CD4-positive, alpha-beta memory T cell (primary cell): Measurements from ENCODE around the gene C11orf24. TPM values are rescaled to one million over a fixed set of nuclear protein-coding genes. Genes with fewer than 3 reads are reported as not detected.

Experiments
- CTCF ChIA-PET: fragments of 350-600 bp; sonication (Branson Sonifier 250); formaldehyde crosslinking; loops from one replicate; lab custom pipeline; 2021; ENCODE audit warnings: inconsistent platforms; ENCODE audit not compliant: partially characterized antibody; lab: Charles Lee
- POLR2A ChIA-PET: fragments of 350-600 bp; sonication (Branson Sonifier 250); formaldehyde crosslinking; loops from one replicate; lab custom pipeline; 2021; ENCODE audit not compliant: partially characterized antibody; lab: Charles Lee
- DNase-seq, 5 donors: peaks; one replicate each; pipeline versions ENCODE4 v3.0.0 to v3.0.0-alpha.2; 2020 to 2022; ENCODE audit warnings: mixed read lengths in 1 of 5
- H3K27ac ChIP-seq: one replicate; pipeline ENCODE4 v1.7.0; 2013; ENCODE audit warnings: low read depth, low read length
- H3K27me3 ChIP-seq: 2 replicates; pipeline ENCODE4 v1.7.0; 2013; ENCODE audit warnings: mild to moderate bottlenecking, low read length, moderate library complexity; ENCODE audit not compliant: insufficient read depth
- H3K36me3 ChIP-seq: 2 replicates; pipeline ENCODE4 v1.7.0; 2013; ENCODE audit warnings: mild to moderate bottlenecking, low read length, moderate library complexity; ENCODE audit not compliant: insufficient read depth
- H3K4me1 ChIP-seq: 2 replicates; pipeline ENCODE4 v1.7.0; 2013; ENCODE audit warnings: mild to moderate bottlenecking, low read length, moderate library complexity; ENCODE audit not compliant: insufficient read depth
- H3K4me3 ChIP-seq, 2 donors: one replicate each; pipeline ENCODE4 v1.7.0; 2013; ENCODE audit warnings: low read length in 2 of 2, mild to moderate bottlenecking in 1 of 2
- H3K9me3 ChIP-seq, 2 donors: one replicate each; pipeline ENCODE4 v1.7.0; 2013; ENCODE audit warnings: low read length in 2 of 2, control low read depth in 1 of 2; ENCODE audit not compliant: control insufficient read depth in 1 of 2
- H3K27ac Mint-ChIP-seq, 7 donors: one replicate each; pipeline ENCODE4 v1.8.0; 2020 to 2021; ENCODE audit warnings: mixed read lengths in 7 of 7, mild to moderate bottlenecking in 6 of 7, inconsistent platforms in 3 of 7, moderate library complexity in 3 of 7
- H3K27me3 Mint-ChIP-seq, 2 donors: one replicate each; pipeline ENCODE4 v1.8.0; 2020 to 2021; ENCODE audit warnings: mixed read lengths in 2 of 2
- H3K36me3 Mint-ChIP-seq, 2 donors: one replicate each; pipeline ENCODE4 v1.8.0; 2020 to 2021; ENCODE audit warnings: mixed read lengths in 2 of 2, inconsistent platforms in 1 of 2, mild to moderate bottlenecking in 1 of 2
- H3K4me1 Mint-ChIP-seq, 4 donors: one replicate each; pipeline ENCODE4 v1.8.0; 2020 to 2021; ENCODE audit warnings: mixed read lengths in 4 of 4, mild to moderate bottlenecking in 1 of 4
- H3K4me3 Mint-ChIP-seq, 8 donors: one replicate each; pipeline ENCODE4 v1.8.0; 2020 to 2021; ENCODE audit warnings: mixed read lengths in 8 of 8, mild to moderate bottlenecking in 7 of 8, moderate library complexity in 6 of 8, inconsistent platforms in 3 of 8
- H3K9me3 Mint-ChIP-seq, 8 donors: one replicate each; pipeline ENCODE4 v1.8.0; 2020 to 2021; ENCODE audit warnings: mixed read lengths in 8 of 8, mild to moderate bottlenecking in 5 of 8, inconsistent platforms in 3 of 8, moderate library complexity in 1 of 8
- intact Hi-C: fragments of 100-400 bp; cut with micrococcal nuclease; formaldehyde crosslinking; loops from one replicate; pipeline ENCODE4 v1.15.1; 2023
- polyA plus RNA-seq, 2 donors: library from polyadenylated mRNA; unstranded; fragments of 300-500 nt; fragmentation: Illumina TruSeq; gene quantifications; one replicate each; pipeline ENCODE4 v1.2.3, GENCODE V29; 2021
- total RNA-seq, 2 experiments: library from RNA; stranded (reverse); gene quantifications; one replicate each; pipeline ENCODE4 v1.2.3, GENCODE V29; 2021

The C11orf24 gene
- total and polyA plus RNA-seq, 4 experiments from 2014 or later: 7.7 to 20.3 (median 18.4) TPM

DNA sequence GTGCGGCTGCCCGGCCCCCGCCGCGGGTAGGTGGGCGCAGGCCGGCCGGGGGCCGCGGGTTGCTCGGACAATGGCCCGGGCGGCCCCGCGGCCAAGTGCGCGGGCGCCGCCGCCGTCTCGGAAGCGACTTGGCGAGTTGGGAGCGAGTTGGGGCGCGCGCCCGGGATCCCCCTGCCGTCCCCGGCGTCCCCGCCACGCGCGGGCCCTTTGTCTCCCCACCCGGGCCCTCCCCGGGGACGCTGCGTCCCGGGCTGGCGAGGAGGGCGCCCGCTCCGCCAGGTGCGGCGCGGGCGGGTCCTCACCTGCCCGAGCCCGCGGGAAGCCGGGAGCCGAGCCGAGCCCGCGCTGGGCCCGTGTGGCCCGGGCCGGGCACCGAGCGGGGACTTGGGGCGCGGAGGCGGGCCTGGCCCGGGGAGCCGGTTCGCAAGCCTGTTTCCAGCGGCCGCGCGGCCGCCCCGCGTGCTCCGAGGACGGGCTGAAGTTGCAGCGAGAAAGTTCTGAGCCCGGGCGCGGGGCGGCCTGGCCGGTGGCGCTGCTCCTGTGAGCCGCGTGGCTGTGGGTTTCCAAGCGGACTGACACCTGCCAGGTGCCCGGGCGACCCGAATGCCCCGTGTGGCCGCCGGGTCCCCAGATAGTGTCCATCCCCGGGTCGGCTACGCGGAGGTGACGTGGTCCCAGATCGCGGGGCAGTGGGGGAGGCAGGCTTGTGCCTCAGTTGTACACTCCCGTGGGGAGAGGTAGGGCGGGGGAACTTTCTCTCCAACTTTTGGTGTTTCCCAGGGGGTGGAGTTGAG, 41.2 kb upstream of the C11orf24 start:
- H3K27me3 Mint-ChIP-seq: peaks cover 0 to 1% of the 10 kb centered on the region in 2 donors
- peaks cover 4 to 19% (median 14%) of the 10 kb centered on the region in 4 donors for H3K4me1 Mint-ChIP-seq
- Histone ChIP-seq H3K4me1 (peaks cover 11% of the 10 kb centered on the region), H3K27me3 (no peaks in the 10 kb centered on the region), H3K27ac (no peak overlapping the region), H3K4me3 (peak overlapping the region in 1 of 2 donors; percentile 28), H3K36me3 (no peaks in the 10 kb centered on the region), H3K9me3 (no peaks in the 10 kb centered on the region)
- POLR2A ChIA-PET: no interaction called here
- intact Hi-C loops: no loop called here
- CTCF ChIA-PET: no interaction called here
- H3K27ac Mint-ChIP-seq: peak overlapping the region in 5 of 7 donors; percentile 18 to 85 (median 66)
- DNase-seq: peak in 3 of 5 donors; percentile 12 to 22 (median 17)
- H3K4me3 Mint-ChIP-seq: peak overlapping the region; percentile 82 to 89 (median 86)
- peaks cover 0 to 1% of the 10 kb centered on the region in 2 donors for H3K36me3 Mint-ChIP-seq
- no peaks in the 10 kb centered on the region for H3K9me3 Mint-ChIP-seq

- Histone ChIP-seq H3K4me3 (peak within 1 kb of the TSS in 1 of 2 donors; percentile 28), H3K27me3 (no peaks in the 10 kb centered on the region), H3K4me1 (peaks cover 11% of the 10 kb centered on the region), H3K36me3 (no peaks in the 10 kb centered on the region), H3K9me3 (no peaks in the 10 kb centered on the region), H3K27ac (no peak within 1 kb of the TSS)
- peaks cover 4 to 19% (median 14%) of the 10 kb centered on the region in 4 donors for H3K4me1 Mint-ChIP-seq
- no peaks in the 10 kb centered on the region for H3K9me3 Mint-ChIP-seq
- peak within 1 kb of the TSS in 5 of 7 donors; percentile 18 to 85 (median 66) for H3K27ac Mint-ChIP-seq
- ChIA-PET POLR2A (no interaction called here), CTCF (interaction anchor here (4.0 kb wide), 1 partner anchor 13 kb away, joined by 18 read pairs; no protein-coding TSS in a partner anchor)
- peak in 1 of 5 donors; percentile 17 for DNase-seq
- H3K4me3 Mint-ChIP-seq: peak within 1 kb of the TSS; percentile 82 to 89 (median 86)
- intact Hi-C loops: no loop called here
- H3K36me3 Mint-ChIP-seq: peaks cover 0 to 1% of the 10 kb centered on the region in 2 donors
- H3K27me3 Mint-ChIP-seq: peaks cover 0 to 1% of the 10 kb centered on the region in 2 donors
Observed at GRCh38 chr11:68312117-68312779, 40.5 kb upstream of the C11orf24 start, which contains the start of gene LRP5. LRP5 (plus strand) TSS chr11:68312591; CDS start chr11:68312715, 124 bp downstream.

GRCh38 chr11:68311160-68312116, 39.7 kb upstream of the C11orf24 start:
- Mint-ChIP-seq H3K36me3 (peaks cover 0 to 1% of the 10 kb centered on the region in 2 donors), H3K4me1 (peaks cover 4 to 19% (median 14%) of the 10 kb centered on the region in 4 donors), H3K9me3 (no peaks in the 10 kb centered on the region), H3K27me3 (no peaks in the 10 kb centered on the region), H3K27ac (peak overlapping the region in 5 of 7 donors; percentile 17 to 62 (median 49)), H3K4me3 (peak overlapping the region; percentile 47 to 82 (median 77))
- Histone ChIP-seq H3K27me3 (no peaks in the 10 kb centered on the region), H3K4me1 (peaks cover 11% of the 10 kb centered on the region), H3K36me3 (no peaks in the 10 kb centered on the region), H3K4me3 (no peak overlapping the region), H3K27ac (no peak overlapping the region), H3K9me3 (no peaks in the 10 kb centered on the region)
- DNase-seq: no peak
- ChIA-PET POLR2A (no interaction called here), CTCF (interaction anchor here (0.9 to 4.0 kb wide), 2 partner anchors 13 to 54 kb away, joined by 3 to 18 read pairs; no protein-coding TSS in a partner anchor)
- intact Hi-C loops: no loop called here

GRCh38 chr11:68309621-68310185, 37.9 kb upstream of the C11orf24 start:
- no peak overlapping the region for H3K4me3 ChIP-seq
- CTCF ChIA-PET: interaction anchor here (4.0 kb wide), 1 partner anchor 11 kb away, joined by 18 read pairs; no protein-coding TSS in a partner anchor
- Mint-ChIP-seq H3K4me3 (peak overlapping the region in 6 of 8 donors; percentile 0 to 42 (median 16)), H3K36me3 (peaks cover 0 to 1% of the 10 kb centered on the region in 2 donors), H3K4me1 (peaks cover 5 to 19% (median 14%) of the 10 kb centered on the region in 4 donors), H3K27me3 (no peaks in the 10 kb centered on the region), H3K9me3 (no peaks in the 10 kb centered on the region), H3K27ac (peak overlapping the region in 5 of 7 donors; percentile 8 to 82 (median 53))
- POLR2A ChIA-PET: no interaction called here
- H3K36me3 ChIP-seq: no peaks in the 10 kb centered on the region
- no peaks in the 10 kb centered on the region for H3K9me3 ChIP-seq
- peaks cover 11% of the 10 kb centered on the region for H3K4me1 ChIP-seq
- no peak for DNase-seq
- intact Hi-C loops: no loop called here
- H3K27ac ChIP-seq: no peak overlapping the region
- no peaks in the 10 kb centered on the region for H3K27me3 ChIP-seq

- peak overlapping the region in 1 of 7 donors; percentile 15 for H3K27ac Mint-ChIP-seq
- no peaks in the 10 kb centered on the region for H3K4me1 ChIP-seq
- no peak overlapping the region for H3K27ac ChIP-seq
- no peaks in the 10 kb centered on the region for H3K36me3 ChIP-seq
- intact Hi-C loops: no loop called here
- H3K4me1 Mint-ChIP-seq: peaks cover 0 to 12% (median 5%) of the 10 kb centered on the region in 4 donors
- no peak overlapping the region for H3K4me3 ChIP-seq
- H3K27me3 ChIP-seq: no peaks in the 10 kb centered on the region
- no peaks in the 10 kb centered on the region for H3K9me3 ChIP-seq
- H3K4me3 Mint-ChIP-seq: peak overlapping the region in 1 of 8 donors; percentile 15
- POLR2A ChIA-PET: no interaction called here
- no peak for DNase-seq
- no peaks in the 10 kb centered on the region for H3K9me3 Mint-ChIP-seq
- H3K27me3 Mint-ChIP-seq: no peaks in the 10 kb centered on the region
- no peaks in the 10 kb centered on the region for H3K36me3 Mint-ChIP-seq
- CTCF ChIA-PET: interaction anchor here (1.5 to 4.0 kb wide), 2 partner anchors 9 to 50 kb away, joined by 3 to 18 read pairs; no protein-coding TSS in a partner anchor
Observed at GRCh38 chr11:68308068-68308467, 36.3 kb upstream of the C11orf24 start.

DNA sequence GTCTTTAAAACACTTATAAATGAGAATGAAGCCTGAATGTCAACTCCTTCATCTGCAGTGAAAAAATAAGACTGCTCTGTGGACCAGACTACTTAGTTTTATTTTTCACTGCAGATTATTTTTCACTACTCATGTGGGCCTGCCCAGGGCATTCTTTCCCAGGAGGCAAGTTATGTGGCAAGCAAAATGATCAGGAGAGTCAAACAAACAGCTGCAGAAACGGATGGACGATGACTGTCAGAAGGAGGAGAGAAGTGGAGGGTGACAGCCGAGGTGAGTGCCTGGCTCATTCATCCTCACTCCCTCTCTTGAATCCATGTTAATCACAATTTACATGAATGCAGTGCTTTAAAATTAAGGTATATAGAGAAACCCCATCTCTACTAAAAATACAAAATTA, 34.9 kb upstream of the C11orf24 start:
- Histone ChIP-seq H3K9me3 (no peaks in the 10 kb centered on the region), H3K4me3 (no peak overlapping the region), H3K36me3 (no peaks in the 10 kb centered on the region), H3K27me3 (no peaks in the 10 kb centered on the region), H3K27ac (no peak overlapping the region), H3K4me1 (no peaks in the 10 kb centered on the region)
- H3K4me3 Mint-ChIP-seq: no peak overlapping the region
- no peaks in the 10 kb centered on the region for H3K27me3 Mint-ChIP-seq
- H3K27ac Mint-ChIP-seq: peak overlapping the region in 3 of 7 donors; percentile 5 to 84 (median 74)
- H3K36me3 Mint-ChIP-seq: no peaks in the 10 kb centered on the region
- DNase-seq: no peak
- no peaks in the 10 kb centered on the region for H3K9me3 Mint-ChIP-seq
- POLR2A ChIA-PET: no interaction called here
- intact Hi-C loops: no loop called here
- CTCF ChIA-PET: interaction anchor here (1.0 kb wide), 1 partner anchor 50 kb away, joined by 6 read pairs; no protein-coding TSS in a partner anchor
- H3K4me1 Mint-ChIP-seq: peaks cover 0 to 10% (median 4%) of the 10 kb centered on the region in 4 donors
